G401 (cell line): ENCODE results near the gene AIFM3. TPM values are rescaled to one million over a fixed set of nuclear protein-coding genes. Genes with fewer than 3 reads are reported as not detected.
"Not testable (repeated sequence)": the region's sequence is repeated elsewhere in the genome, so short reads cannot be mapped to it uniquely, and the experiment has no call there.

ENCODE experiments used
- DNase-seq: peaks from one replicate; pipeline ENCODE4 v3.0.0-alpha.2; 2015; ENCODE audit warnings: low spot score
- in situ Hi-C: cut with HindIII; loops from 2 replicates; pipeline ENCODE4 v1.10.0; 2016; ENCODE audit warnings: low sequenced_read_pairs, mixed read lengths
- total RNA-seq: library from RNA; depleted of rRNA; stranded (reverse); fragments of >200 nt; shearing (Covaris generic); gene quantifications from 2 replicates; pipeline ENCODE4 v1.2.3, GENCODE V29; 2014; rRNA removed

Gene AIFM3, protein sequence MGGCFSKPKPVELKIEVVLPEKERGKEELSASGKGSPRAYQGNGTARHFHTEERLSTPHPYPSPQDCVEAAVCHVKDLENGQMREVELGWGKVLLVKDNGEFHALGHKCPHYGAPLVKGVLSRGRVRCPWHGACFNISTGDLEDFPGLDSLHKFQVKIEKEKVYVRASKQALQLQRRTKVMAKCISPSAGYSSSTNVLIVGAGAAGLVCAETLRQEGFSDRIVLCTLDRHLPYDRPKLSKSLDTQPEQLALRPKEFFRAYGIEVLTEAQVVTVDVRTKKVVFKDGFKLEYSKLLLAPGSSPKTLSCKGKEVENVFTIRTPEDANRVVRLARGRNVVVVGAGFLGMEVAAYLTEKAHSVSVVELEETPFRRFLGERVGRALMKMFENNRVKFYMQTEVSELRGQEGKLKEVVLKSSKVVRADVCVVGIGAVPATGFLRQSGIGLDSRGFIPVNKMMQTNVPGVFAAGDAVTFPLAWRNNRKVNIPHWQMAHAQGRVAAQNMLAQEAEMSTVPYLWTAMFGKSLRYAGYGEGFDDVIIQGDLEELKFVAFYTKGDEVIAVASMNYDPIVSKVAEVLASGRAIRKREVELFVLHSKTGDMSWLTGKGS
- 130 and 138 TPM in 2 replicates for total RNA-seq

DNA sequence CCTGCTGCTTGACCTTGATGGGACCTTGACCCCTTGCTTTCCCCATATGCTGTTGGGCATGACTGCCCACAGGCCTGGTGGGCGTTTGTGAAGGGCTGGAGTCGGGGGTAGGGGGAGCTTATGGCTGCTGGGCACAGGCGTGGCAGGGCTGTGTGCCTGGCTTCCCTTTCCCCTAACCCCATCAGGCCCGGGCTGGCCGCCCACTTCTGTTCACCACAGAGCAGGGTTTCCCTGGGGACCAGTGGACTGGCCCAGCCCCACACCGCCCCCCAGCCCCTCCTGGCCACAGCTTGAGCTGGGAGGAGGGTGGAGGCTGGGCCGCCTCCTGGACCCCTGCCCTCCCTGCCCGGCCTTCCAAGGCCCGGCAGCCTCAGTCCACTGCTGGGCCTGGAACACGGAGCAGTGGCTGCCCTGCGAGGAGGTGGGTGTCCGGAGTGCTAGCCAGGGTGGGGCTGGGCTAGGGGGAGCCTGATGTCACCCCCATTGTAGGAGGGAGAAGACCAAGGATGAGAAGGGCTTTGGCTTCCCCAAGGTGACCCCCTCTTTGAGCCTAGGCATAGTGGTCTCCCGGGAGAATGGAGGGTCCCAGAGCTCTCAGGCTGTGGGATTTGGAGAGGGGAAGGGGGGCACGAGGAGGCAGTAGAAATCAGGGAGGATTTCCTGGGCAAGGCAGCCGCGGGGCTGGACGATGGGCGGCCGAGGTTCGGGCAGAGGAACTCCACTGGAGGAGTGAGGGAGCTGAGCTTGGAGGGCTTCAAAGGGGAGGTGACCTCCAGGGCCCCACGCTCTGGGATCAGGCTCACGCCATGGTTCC, at the start of gene AIFM3:
AIFM3 (plus strand) TSS at position 373 of the 814 bp plus-strand sequence. CDS start 690 bp downstream, outside the sequence.
- in situ Hi-C loops = no loop called here
- DNase-seq = no peak

DNA sequence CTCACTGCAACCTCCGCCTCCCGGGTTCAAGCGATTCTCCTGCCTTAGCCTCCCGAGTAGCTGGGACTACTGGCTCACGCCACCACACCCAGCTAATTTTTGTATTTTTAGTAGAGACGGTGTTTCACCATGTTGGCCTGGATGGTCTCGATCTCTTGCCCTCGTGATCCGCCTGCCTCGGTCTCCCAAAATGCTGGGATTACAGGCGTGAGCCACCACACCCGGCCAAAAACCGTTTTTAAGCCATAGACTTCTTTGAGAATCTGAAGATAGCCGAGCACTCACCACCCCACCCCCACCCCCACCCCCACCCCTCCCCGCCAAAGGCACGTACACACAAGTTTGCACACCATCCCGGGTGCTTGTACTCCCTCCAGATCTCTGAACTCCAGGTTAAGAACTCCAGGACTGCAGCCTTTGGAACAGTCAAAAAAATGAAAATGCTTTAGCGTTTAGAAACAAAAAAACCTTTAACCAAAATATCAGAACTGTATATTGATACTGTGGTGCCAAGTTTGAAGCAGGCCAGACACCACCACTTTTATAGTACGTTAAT, 48.3 kb upstream of the AIFM3 start:
- DNase-seq = no peak
- in situ Hi-C loops = no loop called here

DNA sequence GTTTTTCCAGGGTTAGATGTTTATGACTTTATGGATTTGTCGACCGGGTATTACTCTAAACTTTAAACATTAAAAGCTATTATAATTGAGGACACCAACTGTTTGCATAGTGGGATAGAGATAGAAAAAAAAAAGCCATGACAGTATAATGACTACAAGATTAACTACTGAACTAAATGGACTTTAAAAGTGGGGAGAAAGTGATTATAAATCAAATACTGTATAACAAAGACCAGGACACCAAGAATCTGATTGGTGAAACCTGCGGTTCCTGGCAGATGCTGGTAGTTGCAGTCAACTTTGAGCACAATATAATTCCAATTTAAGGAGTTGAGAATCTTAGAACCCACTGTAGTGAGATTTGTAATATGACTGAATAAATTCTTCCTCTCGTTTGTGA, 47.3 kb upstream of the AIFM3 start:
- DNase-seq = no peak

DNA sequence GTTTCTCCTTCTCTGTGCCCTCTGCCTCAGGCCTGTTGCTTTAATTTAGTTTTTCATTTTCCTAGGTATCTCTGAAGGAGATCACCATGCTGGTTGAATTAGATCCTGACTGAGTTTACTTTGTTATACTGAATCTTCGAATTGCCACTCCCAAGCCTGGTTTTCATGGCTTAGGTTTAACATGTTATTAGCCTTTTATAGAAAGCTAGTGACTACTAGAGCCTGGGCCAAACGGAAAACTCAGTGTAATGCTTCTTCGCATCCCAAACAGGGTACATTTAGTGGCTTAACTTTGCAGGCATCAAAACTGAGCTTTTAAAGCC, 46.2 kb upstream of the AIFM3 start:
- DNase-seq = no peak
- in situ Hi-C loops = no loop called here

More for the DNA sequence above, 47.3 kb upstream of the AIFM3 start:
- in situ Hi-C loops = no loop called here

DNA sequence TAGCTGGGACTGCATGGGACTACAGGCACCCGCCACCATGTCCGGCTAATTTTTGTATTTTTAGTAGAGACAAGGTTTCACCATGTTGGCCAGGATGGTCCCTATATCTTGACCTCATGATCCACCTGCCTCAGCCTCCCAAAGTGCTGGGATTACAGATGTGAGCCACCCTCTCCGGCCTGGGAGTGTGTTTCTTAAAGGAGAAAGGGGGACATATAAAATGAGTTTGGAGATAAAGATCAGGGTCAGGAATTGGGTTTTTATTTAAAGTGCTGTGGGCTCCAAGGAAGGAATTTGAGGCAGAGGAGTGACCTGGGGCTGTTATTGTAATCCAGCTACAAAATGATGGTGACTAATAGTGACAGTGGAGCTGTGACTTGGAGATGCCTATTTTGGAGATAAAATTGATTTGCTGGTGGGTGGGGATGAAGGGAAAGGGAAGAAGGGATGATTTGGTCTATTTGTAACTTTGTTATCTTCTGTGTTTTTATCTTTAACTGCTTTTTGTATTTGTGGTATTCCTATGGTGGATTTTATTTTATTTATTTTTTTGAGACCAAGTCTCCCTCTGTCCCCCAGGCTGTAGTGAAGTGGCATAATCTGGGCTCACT, 44.8 kb upstream of the AIFM3 start:
- no peak for DNase-seq
- in situ Hi-C loops = no loop called here

DNA sequence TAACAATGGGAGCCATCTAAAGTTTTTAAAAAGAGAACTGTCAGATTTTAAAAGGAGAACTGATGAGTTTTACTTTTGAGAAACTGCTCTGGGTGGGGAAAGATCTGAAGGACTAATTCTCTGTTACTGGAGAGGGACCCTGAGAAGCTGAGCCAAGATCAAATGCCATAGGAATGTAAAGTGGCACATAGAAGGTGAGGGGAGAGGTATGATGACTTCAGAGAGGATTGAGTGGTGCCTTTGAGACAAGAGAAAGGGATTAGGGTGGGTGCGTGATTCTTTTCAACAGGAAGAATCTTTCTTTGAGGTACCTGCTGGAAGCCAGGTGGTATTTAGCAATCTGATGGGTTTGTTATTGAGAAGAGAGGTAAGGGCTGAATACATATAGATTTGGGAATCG, 40.8 kb upstream of the AIFM3 start:
- in situ Hi-C loops = no loop called here
- no peak for DNase-seq

DNA sequence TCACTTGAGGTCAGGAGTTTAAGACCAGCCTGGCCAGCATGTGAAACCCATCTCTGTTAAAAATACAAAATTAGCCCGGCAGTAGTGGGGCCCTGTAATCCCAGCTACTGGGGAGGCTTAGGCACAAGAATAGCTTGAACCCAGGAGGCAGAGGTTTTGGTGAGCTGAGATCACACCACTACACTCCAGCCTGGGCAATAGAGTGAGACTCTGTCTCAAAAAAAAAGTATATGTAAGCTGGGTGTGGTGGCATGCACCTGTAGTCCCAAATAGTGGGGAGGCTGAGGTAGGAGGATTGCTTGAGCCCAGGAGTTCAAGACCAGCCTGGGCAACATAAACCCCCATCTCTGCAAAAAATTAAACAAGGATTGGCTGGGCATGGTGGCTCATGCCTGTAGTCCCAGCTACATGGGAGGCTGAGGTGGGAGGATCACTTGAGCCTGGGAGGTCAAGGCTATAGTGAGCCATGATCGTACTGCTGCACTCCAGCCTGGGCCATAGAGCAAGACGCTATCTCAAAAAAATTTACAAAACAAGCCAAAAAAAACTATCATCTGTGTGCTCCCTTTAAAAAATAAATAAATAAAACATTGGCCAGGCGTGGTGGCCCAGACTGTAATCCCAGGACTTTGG, 39.0 kb upstream of the AIFM3 start:
- in situ Hi-C loops = no loop called here
- no peak for DNase-seq

DNA sequence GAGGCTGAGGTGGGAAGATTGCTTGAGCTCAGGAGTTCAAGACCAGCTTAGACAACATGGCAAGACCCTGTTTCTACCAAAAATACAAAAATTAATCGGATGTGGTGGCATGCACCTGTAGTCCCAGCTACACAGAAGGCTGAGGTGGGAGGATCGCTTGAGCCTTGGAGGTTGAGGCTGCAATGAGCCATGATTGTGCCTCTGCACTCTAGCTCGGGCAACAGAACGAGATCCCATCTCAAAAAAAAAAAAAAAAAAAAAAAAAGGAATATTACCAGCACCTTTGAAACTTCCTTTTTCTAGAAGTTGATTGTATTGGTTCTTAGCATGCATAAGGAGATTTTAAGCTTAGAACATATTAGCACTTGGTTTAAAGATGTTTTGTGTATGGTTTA, 38.5 kb upstream of the AIFM3 start:
- in situ Hi-C loops = no loop called here
- no peak for DNase-seq

DNA sequence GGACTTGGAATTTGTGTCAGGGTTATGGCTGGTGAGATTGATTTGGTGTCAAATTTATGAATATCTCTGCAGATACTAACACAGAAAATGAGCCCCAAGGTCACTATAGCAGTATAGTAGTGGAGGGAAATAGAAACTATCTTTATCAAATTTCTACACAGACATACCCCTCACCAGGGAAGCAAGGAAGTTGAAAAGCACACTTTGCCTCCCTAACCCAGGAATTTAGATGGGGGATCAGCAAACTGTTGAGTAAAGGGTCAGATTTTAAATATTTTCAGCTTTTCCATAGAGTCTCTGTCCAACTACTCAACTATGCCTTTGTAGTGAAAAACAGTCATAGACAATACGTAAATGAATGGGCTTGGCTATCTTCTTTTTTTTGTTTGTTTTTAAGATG, 37.1 kb upstream of the AIFM3 start:
- in situ Hi-C loops = no loop called here
- no peak for DNase-seq

DNA sequence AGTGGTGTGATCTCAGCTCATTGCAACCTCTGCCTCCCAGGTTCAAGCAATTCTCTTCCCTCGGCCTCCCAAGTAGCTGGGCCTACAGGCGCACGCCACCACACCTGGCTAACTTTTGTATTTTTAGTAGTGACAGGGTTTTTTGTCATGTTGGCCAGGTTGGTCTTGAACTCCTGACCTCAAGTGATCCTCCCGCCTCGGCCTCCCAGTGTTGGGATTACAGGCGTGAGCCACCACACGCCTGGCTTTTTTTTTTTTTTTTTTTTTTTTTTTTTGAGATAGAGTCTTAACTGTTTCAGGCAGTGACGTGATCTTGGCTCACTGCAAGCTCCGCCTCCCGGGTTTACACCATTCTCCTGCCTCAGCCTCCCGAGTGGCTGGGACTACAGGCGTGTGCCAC, 36.6 kb upstream of the AIFM3 start:
- in situ Hi-C loops = not testable (repeated sequence)

DNA sequence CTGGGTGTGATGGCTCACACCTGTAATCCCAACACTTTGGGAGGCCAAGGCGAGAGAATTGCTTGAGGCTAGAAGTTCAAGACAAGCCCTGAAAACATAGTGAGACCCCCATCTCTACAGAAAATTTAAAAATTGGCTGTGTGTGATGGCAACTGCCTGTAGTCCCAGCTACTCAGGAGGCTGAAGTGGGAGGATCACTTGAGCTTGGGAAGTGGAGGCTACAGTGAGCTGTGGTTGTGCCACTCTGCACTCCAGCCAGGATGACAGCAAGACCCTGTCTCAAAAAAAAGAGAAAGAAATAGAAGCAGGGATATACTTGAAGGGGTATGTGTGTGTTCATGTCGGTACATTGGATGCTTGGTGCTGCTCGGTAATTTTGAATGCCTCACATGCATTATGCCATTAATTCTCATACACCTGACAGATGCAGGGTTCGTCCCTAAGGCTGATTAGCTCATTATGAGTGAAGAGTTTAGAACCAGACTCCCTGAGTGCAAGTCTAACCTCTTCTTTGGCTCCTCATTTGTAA, 35.9 kb upstream of the AIFM3 start:
- in situ Hi-C loops = no loop called here

More for the DNA sequence above, 36.6 kb upstream of the AIFM3 start:
- not testable (repeated sequence) for DNase-seq

DNA sequence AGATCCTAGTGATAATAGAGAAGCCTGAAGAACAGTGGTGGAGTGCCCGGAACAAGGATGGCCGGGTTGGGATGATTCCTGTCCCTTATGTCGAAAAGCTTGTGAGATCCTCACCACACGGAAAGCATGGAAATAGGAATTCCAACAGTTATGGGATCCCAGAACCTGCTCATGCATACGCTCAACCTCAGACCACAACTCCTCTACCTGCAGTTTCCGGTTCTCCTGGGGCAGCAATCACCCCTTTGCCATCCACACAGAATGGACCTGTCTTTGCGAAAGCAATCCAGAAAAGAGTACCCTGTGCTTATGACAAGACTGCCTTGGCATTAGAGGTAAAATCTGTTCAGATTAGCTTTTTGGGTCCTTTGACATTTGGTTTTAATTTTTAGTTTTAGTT, 33.1 kb upstream of the AIFM3 start:
- no peak for DNase-seq
- in situ Hi-C loops = no loop called here

More for the DNA sequence above, 35.9 kb upstream of the AIFM3 start:
- DNase-seq = no peak

DNA sequence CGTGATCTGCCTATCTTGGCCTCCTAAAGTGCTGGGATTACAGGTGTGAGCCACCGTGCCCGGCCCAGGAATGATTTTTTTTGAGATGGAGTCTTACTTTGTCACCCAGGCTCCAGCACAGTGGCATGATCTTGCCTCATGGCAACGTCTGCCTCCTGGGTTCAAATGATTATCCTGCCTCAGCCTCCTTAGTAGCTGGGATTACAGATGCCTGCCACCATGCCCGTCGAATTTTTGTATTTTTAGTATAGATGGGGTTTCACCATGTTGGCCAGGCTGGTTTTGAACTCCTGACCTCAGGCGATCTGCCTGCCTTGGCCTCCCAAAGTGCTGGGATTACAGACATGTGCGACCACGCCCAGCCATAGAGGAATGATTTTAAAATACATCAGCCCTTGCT, 32.0 kb upstream of the AIFM3 start:
- in situ Hi-C loops, DNase-seq: not testable (repeated sequence)

DNA sequence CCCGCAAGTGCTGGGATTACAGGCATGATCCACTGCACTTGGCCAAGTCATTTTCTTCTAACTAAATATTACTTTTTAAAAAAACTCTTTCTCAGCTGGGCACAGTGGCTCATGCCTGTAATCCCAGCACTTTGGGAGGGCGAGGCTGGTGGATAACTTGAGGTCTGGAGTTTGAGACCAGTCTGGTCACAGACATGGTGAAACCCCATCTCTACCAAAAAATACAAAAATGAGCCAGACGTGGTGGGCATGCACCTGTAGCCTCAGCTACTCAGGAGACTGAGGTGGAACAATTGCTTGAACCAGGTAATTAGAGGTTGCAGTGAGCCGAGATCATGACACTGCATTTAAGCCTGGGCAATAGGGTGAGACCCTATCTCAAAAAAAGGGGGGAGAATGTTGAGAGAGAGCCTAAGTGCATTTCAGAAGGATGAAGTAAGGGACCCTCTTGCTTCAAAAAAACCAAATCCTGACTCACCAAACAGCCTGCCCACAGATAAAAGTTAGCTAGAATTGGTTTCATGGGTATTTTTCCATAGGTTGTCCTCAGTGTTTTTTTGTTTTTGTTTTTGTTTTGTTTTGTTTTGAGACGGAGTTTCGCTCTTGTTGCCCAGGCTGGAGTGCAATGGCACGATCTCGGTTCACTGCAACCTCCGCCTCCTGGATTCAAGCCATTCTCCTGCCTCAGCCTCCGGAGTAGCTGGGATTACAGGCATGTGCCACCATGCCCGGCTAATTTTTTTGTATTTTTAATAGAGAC, 31.1 kb upstream of the AIFM3 start:
- DNase-seq, in situ Hi-C loops: not testable (repeated sequence)

DNA sequence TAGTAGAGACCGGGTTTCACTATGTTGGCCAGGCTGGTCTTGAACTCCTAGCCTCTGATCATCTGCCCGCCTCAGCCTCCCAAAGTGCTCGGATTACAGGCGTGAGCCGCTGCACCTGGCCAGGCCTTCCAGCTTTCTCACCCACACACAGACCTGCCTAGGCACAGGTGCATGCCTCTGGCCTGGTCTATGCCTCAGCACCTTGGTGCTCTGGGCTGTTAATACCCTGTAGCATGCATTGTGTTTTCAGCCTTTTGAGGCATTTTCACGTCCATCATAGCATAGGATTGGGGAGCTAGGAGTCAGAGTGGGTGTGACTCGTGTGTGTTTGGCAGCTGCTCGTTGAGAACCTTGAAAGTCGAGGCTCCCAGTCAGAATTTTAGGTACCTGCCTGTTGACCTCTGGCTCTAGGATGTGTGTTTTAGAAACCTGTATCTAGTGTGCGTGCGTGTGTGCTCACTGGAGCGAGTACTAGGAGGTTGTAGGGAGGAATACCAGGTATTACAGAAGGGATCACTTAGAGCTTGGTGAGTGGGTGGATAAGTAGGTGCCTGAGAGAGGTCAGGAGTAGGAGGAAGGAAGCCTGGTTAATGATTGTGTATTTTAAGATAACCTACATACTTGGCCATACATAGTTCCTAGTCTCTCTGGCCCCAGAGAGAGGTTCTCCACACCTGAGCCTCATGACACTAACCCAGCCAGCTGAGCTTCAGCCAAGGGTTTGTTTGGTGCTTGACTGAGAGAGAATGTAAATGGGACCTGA, 29.8 kb upstream of the AIFM3 start:
- in situ Hi-C loops = no loop called here
- DNase-seq = peak; percentile 71

DNA sequence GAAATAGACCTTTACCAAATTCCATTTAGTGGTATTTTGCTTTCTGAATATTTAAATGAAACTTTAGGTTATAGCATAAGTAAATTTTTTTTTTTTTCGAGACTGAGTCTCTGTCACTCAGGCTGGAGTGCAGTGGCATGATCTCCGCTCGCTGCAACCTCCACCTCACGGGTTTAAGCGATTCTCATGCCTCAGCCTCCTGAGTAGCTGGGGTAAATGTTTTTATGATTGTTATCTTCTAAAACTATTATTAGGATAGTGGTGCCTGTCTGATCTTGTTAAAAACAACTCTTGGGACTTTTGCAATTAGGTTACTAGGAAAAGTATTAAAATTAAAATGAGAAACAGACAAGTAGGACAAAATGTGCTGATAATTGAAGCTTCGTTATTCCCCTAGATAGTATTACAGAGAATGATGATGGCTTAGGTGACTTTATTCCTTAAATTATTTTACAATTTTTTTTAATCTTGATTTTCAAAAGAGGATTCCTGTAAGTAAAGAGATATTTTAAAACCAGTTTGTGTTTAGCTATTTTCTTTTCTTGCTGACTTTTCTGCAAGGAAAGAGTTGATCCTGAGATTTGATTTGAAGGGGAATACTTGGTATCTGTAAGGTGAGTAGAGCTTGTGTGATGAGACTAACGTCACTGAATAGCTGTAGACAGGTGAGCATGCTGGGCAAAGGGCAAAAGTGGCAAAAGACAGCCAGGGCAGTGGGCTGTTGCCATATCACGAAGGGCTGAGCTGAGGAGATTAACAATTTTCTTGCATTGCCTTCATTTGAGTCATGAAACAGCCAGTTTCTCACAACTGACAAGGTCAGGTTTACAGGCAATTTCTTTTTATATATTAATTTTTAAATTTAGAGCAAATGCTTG, 29.0 kb upstream of the AIFM3 start:
- in situ Hi-C loops = no loop called here

More for the DNA sequence above, 29.0 kb upstream of the AIFM3 start:
- no peak for DNase-seq
